GM12878 (cell line): ENCODE results near the gene SDCCAG8.

Experiments
- CTCF ChIP-seq, 3 experiments: IDR thresholded peaks in 2 of 3; conservative IDR thresholded peaks in 1 of 3; 2 replicates each; pipeline ENCODE4 v1.5.1; 2011; ENCODE audit warnings: low read depth in 3 of 3, low read length in 3 of 3, mild to moderate bottlenecking in 3 of 3, control low read depth in 2 of 3, moderate library complexity in 2 of 3, inconsistent platforms in 1 of 3, mixed read lengths in 1 of 3; ENCODE audit not compliant: control insufficient read depth in 2 of 3, insufficient read depth in 1 of 3; ENCODE audit errors: extremely low read depth in 1 of 3
- POLR2A ChIP-seq: IDR thresholded peaks from 2 replicates; pipeline ENCODE4 v1.6.1; 2011; ENCODE audit warnings: low read depth, mild to moderate bottlenecking, low read length

- TF ChIP-seq POLR2A (no peak), CTCF (IDR thresholded peaks at IDR 0.05 in 2 of 3, conservative IDR thresholded peaks at IDR 0.05 in 1 of 3; ENCODE audit: control insufficient read depth in 2 of 3, extremely low read depth in 1 of 3, insufficient read depth in 1 of 3, low read depth in 3 of 3, low read length in 3 of 3) (no peak)
Measured at GRCh38 chr1:243375596-243375995, 119.8 kb downstream of the SDCCAG8 start.
